K562 (cell line): ENCODE data around the gene PPP1R13L. TPM values are rescaled to one million over a fixed set of nuclear protein-coding genes. Genes with fewer than 3 reads are reported as not detected.
A peak's percentile ranks its signal among the peaks of the same experiment; 100 is the strongest.

Source experiments
- BRD4 ChIP-seq: fragments of 200-600 bp; sonication (generic); IDR thresholded peaks from 2 replicates; pipeline ENCODE4 v1.6.1; 2017; ENCODE audit warnings: inconsistent platforms
- CCAR2 ChIP-seq: fragments of 200-400 bp; formaldehyde crosslinking; IDR thresholded peaks from 2 replicates; pipeline ENCODE4 v1.6.1; 2017; ENCODE audit warnings: mild to moderate bottlenecking, low read depth, low read length
- FOXK2 ChIP-seq, 2 experiments: fragments of 450-650 bp; IDR thresholded peaks in 1 of 2; conservative IDR thresholded peaks in 1 of 2; 2 replicates each; pipeline ENCODE4 v1.6.1; 2016; ENCODE audit warnings: low read depth in 2 of 2, mild to moderate bottlenecking in 1 of 2
- JUN ChIP-seq, 2 experiments: sonication (generic) in 1 of 2; formaldehyde crosslinking in 1 of 2; IDR thresholded peaks; 2 replicates each; pipeline versions ENCODE4 v1.6.1 to v1.8.0; 2012 to 2022; ENCODE audit warnings: borderline replicate concordance in 2 of 2, mild to moderate bottlenecking in 2 of 2, improper control_type of control experiment in 1 of 2, low read depth in 1 of 2, low read length in 1 of 2, missing genetic modification reagents in 1 of 2
- MAFF ChIP-seq: IDR thresholded peaks from 2 replicates; pipeline ENCODE4 v1.6.1; 2012; ENCODE audit warnings: low read length, improper control_type of control experiment
- MBD2 ChIP-seq: sonication (generic); IDR thresholded peaks from 2 replicates; pipeline ENCODE4 v1.6.1; 2016; ENCODE audit warnings: low read depth, borderline replicate concordance
- MTA1 ChIP-seq: fragments of 450-650 bp; IDR thresholded peaks from 2 replicates; pipeline ENCODE4 v1.6.1; 2017; ENCODE audit warnings: borderline replicate concordance
- NCOA6 ChIP-seq: fragments of 450-650 bp; IDR thresholded peaks from 2 replicates; pipeline ENCODE4 v1.6.1; 2017; ENCODE audit warnings: mild to moderate bottlenecking
- PHF8 ChIP-seq: fragments of 200-600 bp; sonication (generic); IDR thresholded peaks from 2 replicates; pipeline ENCODE4 v1.6.1; 2012; ENCODE audit warnings: mixed run types, mild to moderate bottlenecking, inconsistent platforms, low read length, moderate library complexity, borderline replicate concordance
- TBL1XR1 ChIP-seq, 2 experiments: IDR thresholded peaks; 2 replicates each; pipeline ENCODE4 v1.6.1; 2012; ENCODE audit warnings: improper control_type of control experiment in 2 of 2, low read length in 2 of 2, mild to moderate bottlenecking in 1 of 2
- TBP ChIP-seq: optimal IDR thresholded peaks from 2 replicates; pipeline ENCODE3; 2011; ENCODE audit warnings: low read depth, low read length, improper control_type of control experiment
- TEAD4 ChIP-seq, 2 experiments: sonication (generic) in 1 of 2; formaldehyde crosslinking in 1 of 2; IDR thresholded peaks; 2 replicates each; pipeline versions ENCODE4 v1.6.1 to v1.8.0; 2012 to 2022; ENCODE audit warnings: borderline replicate concordance in 1 of 2, inconsistent platforms in 1 of 2, low read length in 1 of 2, mild to moderate bottlenecking in 1 of 2, missing genetic modification reagents in 1 of 2
- polyA plus RNA-seq, 8 experiments: library from polyadenylated mRNA; depleted of rRNA in 4 of 8; stranded (reverse) in 5 of 8; unstranded in 3 of 8; fragments of >200 nt; fragmentation: Nextera tagmentation in 2 of 8; fragmentation: Illumina TruSeq in 1 of 8; extraction: Ambion mirVana in 2 of 8; extraction: Trizol in 1 of 8; gene quantifications; 2 replicates each; pipeline versions ENCODE4 v1.2.1 to v1.2.3, GENCODE V29; 2011 to 2014; ENCODE audit warnings: inconsistent platforms in 1 of 8, missing spikeins in 1 of 8
- total RNA-seq, 7 experiments: library from RNA; depleted of rRNA in 6 of 7; stranded (reverse); fragments of >200 nt in 6 of 7; fragmentation: Illumina TruSeq in 2 of 7; extraction: Trizol in 2 of 7; gene quantifications; 2 replicates each; pipeline versions ENCODE4 v1.2.1 to v1.2.3, GENCODE V29; 2011 to 2021; ENCODE audit warnings: low replicate concordance in 1 of 7
- TF ChIP-seq, protein P1 (sequence below), 2 experiments: fragments of 450-650 bp; IDR thresholded peaks; 2 replicates each; pipeline ENCODE4 v1.6.1; 2016; ENCODE audit warnings: mild to moderate bottlenecking in 2 of 2, borderline replicate concordance in 1 of 2, low read depth in 1 of 2, moderate library complexity in 1 of 2
- TF ChIP-seq, protein P2 (sequence below): sonication (generic); formaldehyde crosslinking; IDR thresholded peaks from 2 replicates; pipeline ENCODE4 v1.8.0; 2022; ENCODE audit warnings: mild to moderate bottlenecking, missing genetic modification reagents
- TF ChIP-seq, protein P3 (sequence below): sonication (generic); formaldehyde crosslinking; IDR thresholded peaks from 2 replicates; pipeline ENCODE4 v1.8.1; 2023; ENCODE audit warnings: mild to moderate bottlenecking, missing genetic modification reagents

PPP1R13L gene
- total and polyA plus RNA-seq, 9 of the 15 experiments (the other 6 are each of a cell fraction or from before 2014, with no cell fraction given) = 0.32 to 6.7 (median 2.0) TPM

GRCh38 chr19:45404557-45405434, at the start of gene PPP1R13L (continued):
- TF ChIP-seq, protein P1, sequence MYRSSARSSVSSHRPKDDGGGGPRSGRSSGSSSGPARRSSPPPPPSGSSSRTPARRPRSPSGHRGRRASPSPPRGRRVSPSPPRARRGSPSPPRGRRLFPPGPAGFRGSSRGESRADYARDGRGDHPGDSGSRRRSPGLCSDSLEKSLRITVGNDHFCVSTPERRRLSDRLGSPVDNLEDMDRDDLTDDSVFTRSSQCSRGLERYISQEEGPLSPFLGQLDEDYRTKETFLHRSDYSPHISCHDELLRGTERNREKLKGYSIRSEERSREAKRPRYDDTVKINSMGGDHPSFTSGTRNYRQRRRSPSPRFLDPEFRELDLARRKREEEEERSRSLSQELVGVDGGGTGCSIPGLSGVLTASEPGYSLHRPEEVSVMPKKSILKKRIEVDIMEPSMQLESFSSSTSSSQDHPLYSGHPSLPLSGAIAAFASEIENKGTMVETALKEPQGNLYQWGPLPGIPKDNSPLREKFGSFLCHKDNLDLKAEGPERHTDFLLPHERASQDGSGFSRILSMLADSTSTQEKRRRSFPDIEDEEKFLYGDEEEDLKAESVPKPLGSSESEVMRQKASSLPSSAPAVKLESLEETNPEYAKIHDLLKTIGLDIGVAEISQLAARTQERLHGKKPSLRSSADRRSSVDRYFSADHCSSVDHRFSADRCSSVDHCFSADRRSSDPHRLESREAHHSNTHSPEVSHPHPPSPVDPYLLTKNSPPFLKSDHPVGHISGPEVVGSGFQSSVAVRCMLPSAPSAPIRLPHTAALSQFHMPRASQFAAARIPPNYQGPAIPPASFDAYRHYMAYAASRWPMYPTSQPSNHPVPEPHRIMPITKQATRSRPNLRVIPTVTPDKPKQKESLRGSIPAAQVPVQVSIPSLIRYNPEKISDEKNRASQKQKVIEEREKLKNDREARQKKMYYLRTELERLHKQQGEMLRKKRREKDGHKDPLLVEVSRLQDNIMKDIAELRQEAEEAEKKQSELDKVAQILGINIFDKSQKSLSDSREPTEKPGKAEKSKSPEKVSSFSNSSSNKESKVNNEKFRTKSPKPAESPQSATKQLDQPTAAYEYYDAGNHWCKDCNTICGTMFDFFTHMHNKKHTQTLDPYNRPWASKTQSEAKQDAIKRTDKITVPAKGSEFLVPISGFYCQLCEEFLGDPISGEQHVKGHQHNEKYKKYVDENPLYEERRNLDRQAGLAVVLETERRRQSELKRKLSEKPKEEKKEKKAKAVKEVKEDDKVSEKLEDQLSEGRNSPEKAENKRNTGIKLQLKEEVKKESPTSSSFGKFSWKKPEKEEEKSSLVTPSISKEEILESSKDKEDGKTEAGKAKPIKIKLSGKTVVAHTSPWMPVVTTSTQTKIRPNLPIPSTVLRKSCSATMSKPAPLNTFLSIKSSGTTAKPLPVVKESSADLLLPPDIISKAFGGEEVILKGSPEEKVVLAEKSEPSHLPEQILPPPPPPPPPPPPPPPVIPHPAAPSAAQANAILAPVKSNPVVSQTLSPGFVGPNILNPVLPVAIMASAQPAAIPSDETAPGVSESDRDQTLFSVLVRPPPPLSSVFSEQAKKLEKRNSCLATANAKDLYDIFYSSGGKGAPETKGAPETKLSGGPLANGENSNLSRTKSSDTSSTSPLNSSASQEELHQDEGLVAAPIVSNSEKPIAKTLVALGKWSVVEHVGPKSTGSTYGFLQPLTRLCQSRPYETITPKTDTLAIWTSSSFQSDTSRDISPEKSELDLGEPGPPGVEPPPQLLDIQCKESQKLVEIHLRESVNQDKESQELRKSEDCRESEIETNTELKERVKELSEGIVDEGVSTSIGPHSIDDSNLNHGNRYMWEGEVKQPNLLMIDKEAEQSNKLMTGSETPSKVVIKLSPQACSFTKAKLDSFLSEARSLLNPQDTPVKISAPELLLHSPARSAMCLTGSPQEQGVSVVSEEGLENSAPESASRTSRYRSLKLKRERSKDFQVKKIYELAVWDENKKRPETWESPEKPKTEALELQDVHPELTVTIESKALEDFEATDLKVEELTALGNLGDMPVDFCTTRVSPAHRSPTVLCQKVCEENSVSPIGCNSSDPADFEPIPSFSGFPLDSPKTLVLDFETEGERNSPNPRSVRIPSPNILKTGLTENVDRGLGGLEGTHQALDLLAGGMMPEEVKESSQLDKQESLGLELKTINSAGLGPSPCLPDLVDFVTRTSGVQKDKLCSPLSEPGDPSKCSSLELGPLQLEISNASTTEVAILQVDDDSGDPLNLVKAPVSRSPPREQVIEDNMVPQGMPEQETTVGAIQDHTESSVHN (IDR thresholded peaks at IDR 0.05; ENCODE audit: borderline replicate concordance in 1 of 2, low read depth in 1 of 2) = no peak
- TF ChIP-seq MAFF = no peak
- TF ChIP-seq, protein P2, sequence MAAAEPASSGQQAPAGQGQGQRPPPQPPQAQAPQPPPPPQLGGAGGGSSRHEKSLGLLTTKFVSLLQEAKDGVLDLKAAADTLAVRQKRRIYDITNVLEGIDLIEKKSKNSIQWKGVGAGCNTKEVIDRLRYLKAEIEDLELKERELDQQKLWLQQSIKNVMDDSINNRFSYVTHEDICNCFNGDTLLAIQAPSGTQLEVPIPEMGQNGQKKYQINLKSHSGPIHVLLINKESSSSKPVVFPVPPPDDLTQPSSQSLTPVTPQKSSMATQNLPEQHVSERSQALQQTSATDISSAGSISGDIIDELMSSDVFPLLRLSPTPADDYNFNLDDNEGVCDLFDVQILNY (CRISPR knock-in tag) = no peak
- TF ChIP-seq NCOA6 = peak; percentile 96
- no peak for TF ChIP-seq CCAR2
- TF ChIP-seq JUN (IDR thresholded peaks at IDR 0.05; ENCODE audit: borderline replicate concordance, low read depth, low read length) = no peak
- 0 out of 2 replicates have a peak, but pooled peaks have one; percentile 17 for TF ChIP-seq JUN (CRISPR knock-in tag; IDR thresholded peaks at IDR 0.05; ENCODE audit: borderline replicate concordance)
- TF ChIP-seq, protein P3, sequence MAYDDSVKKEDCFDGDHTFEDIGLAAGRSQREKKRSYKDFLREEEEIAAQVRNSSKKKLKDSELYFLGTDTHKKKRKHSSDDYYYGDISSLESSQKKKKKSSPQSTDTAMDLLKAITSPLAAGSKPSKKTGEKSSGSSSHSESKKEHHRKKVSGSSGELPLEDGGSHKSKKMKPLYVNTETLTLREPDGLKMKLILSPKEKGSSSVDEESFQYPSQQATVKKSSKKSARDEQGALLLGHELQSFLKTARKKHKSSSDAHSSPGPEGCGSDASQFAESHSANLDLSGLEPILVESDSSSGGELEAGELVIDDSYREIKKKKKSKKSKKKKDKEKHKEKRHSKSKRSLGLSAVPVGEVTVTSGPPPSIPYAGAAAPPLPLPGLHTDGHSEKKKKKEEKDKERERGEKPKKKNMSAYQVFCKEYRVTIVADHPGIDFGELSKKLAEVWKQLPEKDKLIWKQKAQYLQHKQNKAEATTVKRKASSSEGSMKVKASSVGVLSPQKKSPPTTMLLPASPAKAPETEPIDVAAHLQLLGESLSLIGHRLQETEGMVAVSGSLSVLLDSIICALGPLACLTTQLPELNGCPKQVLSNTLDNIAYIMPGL (CRISPR knock-in tag) = no peak
- 0 out of 2 replicates have a peak, but pooled peaks have one; percentile 22 for TF ChIP-seq MTA1
- TF ChIP-seq BRD4 = no peak
- no peak for TF ChIP-seq FOXK2 (conservative IDR thresholded peaks at IDR 0.05 in 1 of 2, IDR thresholded peaks at IDR 0.05 in 1 of 2; ENCODE audit: low read depth in 2 of 2)
- TF ChIP-seq TBL1XR1 (IDR thresholded peaks at IDR 0.05; ENCODE audit: low read length in 2 of 2) = no peak
- no peak for TF ChIP-seq MBD2
- TF ChIP-seq TEAD4 (IDR thresholded peaks at IDR 0.05; ENCODE audit: low read length) = no peak
- 0 out of 2 replicates have a peak, but pooled peaks have one; percentile 39 for TF ChIP-seq TEAD4 (CRISPR knock-in tag; IDR thresholded peaks at IDR 0.05; ENCODE audit: borderline replicate concordance)
- peak; percentile 46; the same call in 1 of the 2 replicates for TF ChIP-seq PHF8
- peak; percentile 4 for TF ChIP-seq TBP
